Kidney (tissue), 14 donors: Measurements from ENCODE around the gene KIAA0825. TPM values are rescaled to one million over a fixed set of nuclear protein-coding genes. Genes with fewer than 3 reads are reported as not detected.
"Not testable (repeated sequence)": the region's sequence is repeated elsewhere in the genome, so short reads cannot be mapped to it uniquely, and the experiment has no call there.

Source experiments
- DNase-seq, 5 donors: peaks; one replicate each; pipeline ENCODE4 v3.0.0-alpha.2; 2013 to 2020
- FAIRE-seq: peaks from 2 replicates; lab custom pipeline; 2012; peaks lifted over from hg19 to GRCh38; lab: Jason Lieb, UNC
- H3K27ac ChIP-seq, 2 donors: one replicate each; pipeline ENCODE4 v1.7.0; 2013; ENCODE audit warnings: low read depth in 2 of 2, low read length in 2 of 2, inconsistent platforms in 1 of 2
- H3K27me3 ChIP-seq: one replicate; pipeline ENCODE4 v1.7.1; 2013; ENCODE audit warnings: low read length, inconsistent platforms; ENCODE audit not compliant: control insufficient read depth, insufficient read depth
- H3K36me3 ChIP-seq, 3 donors: one replicate each; pipeline versions ENCODE4 v1.7.0 to v1.7.1; 2013; ENCODE audit warnings: low read length in 3 of 3, control low read depth in 1 of 3, inconsistent platforms in 1 of 3; ENCODE audit not compliant: insufficient read depth in 3 of 3, control insufficient read depth in 2 of 3
- H3K4me1 ChIP-seq, 3 donors: one replicate each; pipeline versions ENCODE4 v1.7.0 to v1.7.1; 2013; ENCODE audit warnings: low read length in 3 of 3, inconsistent platforms in 1 of 3, low read depth in 1 of 3; ENCODE audit not compliant: control insufficient read depth in 2 of 3, insufficient read depth in 2 of 3
- H3K4me3 ChIP-seq, 3 donors: one replicate each; pipeline versions ENCODE4 v1.7.0 to v1.8.1; 2013; ENCODE audit warnings: low read length in 3 of 3, control low read depth in 1 of 3, inconsistent platforms in 1 of 3
- H3K9ac ChIP-seq, 3 donors: one replicate each; pipeline versions ENCODE4 v1.7.0 to v1.7.1; 2013; ENCODE audit warnings: low read length in 3 of 3, control low read depth in 1 of 3, inconsistent platforms in 1 of 3
- H3K9me3 ChIP-seq, 3 donors: one replicate each; pipeline versions ENCODE4 v1.7.0 to v1.7.1; 2013; ENCODE audit warnings: low read length in 3 of 3, control low read depth in 1 of 3, inconsistent platforms in 1 of 3; ENCODE audit not compliant: control insufficient read depth in 2 of 3, insufficient read depth in 1 of 3
- intact Hi-C: fragments of 100-400 bp; cut with DNase I; formaldehyde crosslinking; loops from one replicate; pipeline ENCODE4 v1.11.1; 2022
- polyA plus RNA-seq: library from polyadenylated mRNA; stranded (reverse); fragments of 350-450 nt; fragmentation: Illumina TruSeq; extraction: RNeasy Lipid Tissue Mini Kit (QIAGEN cat#74804); gene quantifications from one replicate; pipeline ENCODE4 v1.2.3, GENCODE V29; 2014; ENCODE audit warnings: low read depth, low replicate concordance; ENCODE audit not compliant: insufficient read depth
- total RNA-seq: library from RNA; stranded (reverse); fragmentation: NEBNext Ultra II Directional; extraction: Animal tissue kit (Norgen Biotek cat#: 25700); gene quantifications from one replicate; pipeline ENCODE4 v1.2.1, GENCODE V29; 2021
- TF ChIP-seq, protein P1 (sequence below): IDR thresholded peaks from 3 replicates; pipeline ENCODE4 v1.5.1; 2012; ENCODE audit warnings: mild to moderate bottlenecking, moderate library complexity, borderline replicate concordance; ENCODE audit not compliant: insufficient read depth; ENCODE audit errors: extremely low read depth
- donor health status: control.
- donor health status: control.
- donor health status: control.
- donor health status: control.
- donor health status: control.
- donor health status: DM: yes; HTN: yes; CAD: no.
- donor health status: Normal renal cell carcinoma (clear cell type).

Gene KIAA0825
- total and polyA plus RNA-seq, 2 donors from 2014 or later: 0.80 to 5.4 TPM

DNA sequence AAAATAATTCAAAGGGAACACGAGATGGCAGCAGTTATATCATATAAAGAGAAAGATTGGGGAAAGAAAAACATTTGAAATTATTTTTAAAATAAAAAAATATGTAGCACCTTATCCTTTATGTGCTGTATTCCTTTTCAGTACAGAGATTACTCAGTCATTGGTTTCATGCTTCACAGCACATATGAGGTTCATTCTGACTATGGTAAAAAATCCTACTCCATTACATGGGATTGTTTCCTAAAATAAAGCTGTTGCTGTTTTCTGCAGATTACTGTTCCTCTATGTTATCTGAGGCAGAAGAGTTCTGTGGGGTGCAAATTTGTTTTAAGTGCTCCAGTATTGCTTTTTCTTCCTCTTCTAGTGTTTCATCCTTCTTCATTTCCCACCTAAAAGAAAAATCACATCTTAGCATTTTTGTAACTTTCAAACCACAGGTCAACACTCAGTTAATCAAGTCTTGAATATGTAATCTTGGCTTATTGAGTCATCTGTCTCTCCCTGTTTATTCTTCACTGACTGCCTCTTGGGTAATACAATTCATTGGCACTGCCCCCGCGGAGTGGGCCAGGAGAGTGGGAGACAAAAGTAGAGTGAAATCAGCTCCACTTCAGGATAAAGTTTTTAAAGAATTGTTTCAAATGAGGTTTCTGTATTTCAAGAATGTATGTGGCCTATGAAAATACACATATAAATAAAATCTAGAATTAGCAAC is 464.5 kb downstream of the KIAA0825 start:
- Histone ChIP-seq H3K27me3 (no peaks in the 10 kb centered on the region), H3K9me3 (peaks cover 0 to 3% (median 0%) of the 10 kb centered on the region in 3 donors), H3K27ac (no peak overlapping the region), H3K4me1 (no peaks in the 10 kb centered on the region), H3K9ac (no peak overlapping the region), H3K36me3 (no peaks in the 10 kb centered on the region), H3K4me3 (no peak overlapping the region)
- TF ChIP-seq, protein P1, sequence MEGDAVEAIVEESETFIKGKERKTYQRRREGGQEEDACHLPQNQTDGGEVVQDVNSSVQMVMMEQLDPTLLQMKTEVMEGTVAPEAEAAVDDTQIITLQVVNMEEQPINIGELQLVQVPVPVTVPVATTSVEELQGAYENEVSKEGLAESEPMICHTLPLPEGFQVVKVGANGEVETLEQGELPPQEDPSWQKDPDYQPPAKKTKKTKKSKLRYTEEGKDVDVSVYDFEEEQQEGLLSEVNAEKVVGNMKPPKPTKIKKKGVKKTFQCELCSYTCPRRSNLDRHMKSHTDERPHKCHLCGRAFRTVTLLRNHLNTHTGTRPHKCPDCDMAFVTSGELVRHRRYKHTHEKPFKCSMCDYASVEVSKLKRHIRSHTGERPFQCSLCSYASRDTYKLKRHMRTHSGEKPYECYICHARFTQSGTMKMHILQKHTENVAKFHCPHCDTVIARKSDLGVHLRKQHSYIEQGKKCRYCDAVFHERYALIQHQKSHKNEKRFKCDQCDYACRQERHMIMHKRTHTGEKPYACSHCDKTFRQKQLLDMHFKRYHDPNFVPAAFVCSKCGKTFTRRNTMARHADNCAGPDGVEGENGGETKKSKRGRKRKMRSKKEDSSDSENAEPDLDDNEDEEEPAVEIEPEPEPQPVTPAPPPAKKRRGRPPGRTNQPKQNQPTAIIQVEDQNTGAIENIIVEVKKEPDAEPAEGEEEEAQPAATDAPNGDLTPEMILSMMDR: no peak
- DNase-seq (no peak), FAIRE-seq (no peak)
- intact Hi-C loops: no loop called here

DNA sequence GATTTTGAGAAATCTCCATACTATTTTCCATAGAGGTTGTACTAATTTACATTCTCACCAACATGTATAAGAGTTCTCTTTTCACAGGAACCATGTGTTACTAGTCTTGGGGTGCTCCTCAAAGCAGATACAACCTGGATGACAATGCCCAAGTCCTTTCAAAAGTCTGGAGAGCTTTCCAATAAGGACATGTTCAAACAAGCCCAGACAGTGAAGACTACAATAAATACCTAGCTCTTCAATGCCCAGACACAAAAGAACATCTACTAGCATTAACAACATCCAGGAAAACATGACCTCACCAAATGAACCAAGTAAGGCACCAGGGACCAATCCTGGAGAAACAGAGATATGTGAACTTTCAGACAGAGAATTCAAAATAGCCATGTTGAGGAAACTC is 474.8 kb downstream of the KIAA0825 start:
- H3K9me3 ChIP-seq, DNase-seq, H3K9ac ChIP-seq, H3K4me3 ChIP-seq, H3K36me3 ChIP-seq, FAIRE-seq, intact Hi-C loops, H3K27ac ChIP-seq, H3K4me1 ChIP-seq, H3K27me3 ChIP-seq: not testable (repeated sequence)

DNA sequence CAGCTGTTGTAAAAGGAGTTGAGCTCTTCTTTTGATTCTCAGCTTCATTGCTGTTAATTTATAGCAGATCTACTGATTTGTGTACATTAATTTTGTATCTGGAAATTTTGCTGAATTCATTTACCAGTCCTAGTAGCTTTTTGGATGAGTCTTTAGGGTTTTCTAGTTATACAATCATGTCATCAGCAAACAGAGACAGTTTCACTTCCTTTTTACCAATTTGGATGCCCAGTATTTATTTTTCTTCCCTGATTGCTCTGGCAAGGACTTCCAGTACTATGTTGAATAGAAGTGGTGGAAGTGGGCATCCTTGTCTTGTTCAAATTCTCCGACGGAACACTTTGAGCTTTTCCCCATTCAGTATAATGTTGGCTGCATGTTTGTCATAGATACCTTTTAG is 478.1 kb downstream of the KIAA0825 start:
- intact Hi-C loops: no loop called here
- FAIRE-seq (no peak), DNase-seq (no peak)
- Histone ChIP-seq H3K36me3 (no peaks in the 10 kb centered on the region), H3K27ac (no peak overlapping the region), H3K4me3 (no peak overlapping the region), H3K9ac (no peak overlapping the region), H3K4me1 (no peaks in the 10 kb centered on the region), H3K9me3 (peaks cover 0 to 7% (median 1%) of the 10 kb centered on the region in 3 donors), H3K27me3 (no peaks in the 10 kb centered on the region)
- TF ChIP-seq, protein P1: no peak

DNA sequence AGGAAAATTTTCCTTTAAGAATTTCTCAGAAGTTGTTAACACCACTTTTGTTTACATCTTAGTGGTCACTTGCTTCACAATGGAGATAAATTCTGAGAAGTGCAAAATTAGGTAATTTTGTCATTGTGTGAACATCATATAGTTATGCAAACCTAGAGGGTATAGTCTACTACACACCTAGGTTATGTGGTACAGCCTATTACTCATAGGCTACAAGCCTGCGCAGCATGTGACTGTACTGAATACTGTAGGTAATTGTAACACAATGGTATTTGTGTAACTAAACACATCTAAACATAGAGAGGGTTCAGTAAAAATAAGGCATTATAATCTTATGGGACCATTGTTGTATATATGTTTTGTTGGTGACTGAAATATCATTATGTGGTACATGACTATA is 488.3 kb downstream of the KIAA0825 start:
- TF ChIP-seq, protein P1: no peak
- FAIRE-seq: no peak

More for the DNA sequence above, 488.3 kb downstream of the KIAA0825 start:
- intact Hi-C loops: no loop called here
- H3K27me3 ChIP-seq: no peaks in the 10 kb centered on the region
- no peak overlapping the region for H3K4me3 ChIP-seq
- H3K36me3 ChIP-seq: no peaks in the 10 kb centered on the region
- H3K27ac ChIP-seq: no peak overlapping the region
- DNase-seq: no peak
- H3K9ac ChIP-seq: no peak overlapping the region
- no peaks in the 10 kb centered on the region for H3K4me1 ChIP-seq
- H3K9me3 ChIP-seq: no peaks in the 10 kb centered on the region
